Activated CD8-positive, alpha-beta T cell treated with anti-CD3 and anti-CD28 coated beads for 36 hours (primary cell): ENCODE results near the gene GOLGA8G. TPM values are rescaled to one million over a fixed set of nuclear protein-coding genes. Genes with fewer than 3 reads are reported as not detected.
"Not testable (repeated sequence)": the region's sequence is repeated elsewhere in the genome, so short reads cannot be mapped to it uniquely, and the experiment has no call there.

ENCODE experiments used
- ATAC-seq: fragments of 200-7000 bp; cut with Tn5 transposase; one replicate; pipeline ENCODE4 v1.10.0; 2021; ENCODE audit warnings: mild to moderate bottlenecking, moderate library complexity
- CTCF ChIA-PET: fragments of 350-600 bp; sonication (Branson Sonifier 250); formaldehyde crosslinking; loops from one replicate; lab custom pipeline; 2021; ENCODE audit warnings: antibody characterized with exemption; lab: Charles Lee
- POLR2A ChIA-PET: fragments of 350-600 bp; sonication (Branson Sonifier 250); formaldehyde crosslinking; loops from one replicate; lab custom pipeline; 2021; ENCODE audit warnings: antibody characterized with exemption; lab: Charles Lee
- DNase-seq: peaks from one replicate; pipeline ENCODE4 v3.0.0-alpha.2; 2020
- H3K27ac Mint-ChIP-seq: one replicate; pipeline ENCODE4 v1.8.0; 2021; ENCODE audit warnings: mild to moderate bottlenecking, mixed read lengths
- H3K27me3 Mint-ChIP-seq: one replicate; pipeline ENCODE4 v1.8.0; 2021; ENCODE audit warnings: mixed read lengths
- H3K36me3 Mint-ChIP-seq: one replicate; pipeline ENCODE4 v1.8.0; 2021; ENCODE audit warnings: low read depth, mixed read lengths
- H3K4me1 Mint-ChIP-seq: one replicate; pipeline ENCODE4 v1.8.0; 2021; ENCODE audit warnings: low read depth, mixed read lengths
- H3K4me3 Mint-ChIP-seq: one replicate; pipeline ENCODE4 v1.8.0; 2021; ENCODE audit warnings: mild to moderate bottlenecking, moderate library complexity, mixed read lengths
- H3K9me3 Mint-ChIP-seq: one replicate; pipeline ENCODE4 v1.8.0; 2021; ENCODE audit warnings: mixed read lengths
- intact Hi-C: fragments of 100-400 bp; cut with micrococcal nuclease; formaldehyde crosslinking; loops from one replicate; pipeline ENCODE4 v1.10.0; 2022
- microRNA-seq: library from miRNA; unstranded; fragments of <30 nt; microRNA quantifications from one replicate; pipeline ENCODE4 v1.2.0, GENCODE V29; 2022; ENCODE audit warnings: borderline microRNAs expressed, borderline replicate concordance
- total RNA-seq, 2 experiments: library from RNA; stranded (reverse); gene quantifications; one replicate each; pipeline ENCODE4 v1.2.3, GENCODE V29; 2021

GOLGA8G gene
- not detected for total RNA-seq

GRCh38 chr15:28532954-28533353, at the start of gene GOLGA8G:
GOLGA8G (minus strand) TSS chr15:28532971; CDS start chr15:28532909, 62 bp downstream.
- intact Hi-C loops, ATAC-seq, H3K4me3 Mint-ChIP-seq, H3K36me3 Mint-ChIP-seq, H3K4me1 Mint-ChIP-seq, DNase-seq, CTCF ChIA-PET, H3K9me3 Mint-ChIP-seq, H3K27me3 Mint-ChIP-seq, POLR2A ChIA-PET, H3K27ac Mint-ChIP-seq: not testable (repeated sequence)

GRCh38 chr15:28573351-28573750, 40.6 kb upstream of the GOLGA8G start:
- intact Hi-C loops, ATAC-seq, POLR2A ChIA-PET, H3K27me3 Mint-ChIP-seq, CTCF ChIA-PET, H3K4me1 Mint-ChIP-seq, H3K36me3 Mint-ChIP-seq, DNase-seq, H3K4me3 Mint-ChIP-seq, H3K27ac Mint-ChIP-seq, H3K9me3 Mint-ChIP-seq: not testable (repeated sequence)

GRCh38 chr15:28553268-28553667, 20.5 kb upstream of the GOLGA8G start, which contains the start of gene GOLGA6L25:
GOLGA6L25 (plus strand) TSS chr15:28553568; CDS start chr15:28553629, 61 bp downstream.
- ATAC-seq, H3K27ac Mint-ChIP-seq, H3K36me3 Mint-ChIP-seq, H3K9me3 Mint-ChIP-seq, intact Hi-C loops, CTCF ChIA-PET, H3K4me1 Mint-ChIP-seq, H3K4me3 Mint-ChIP-seq, POLR2A ChIA-PET, DNase-seq, H3K27me3 Mint-ChIP-seq: not testable (repeated sequence)

GRCh38 chr15:28515208-28515607, 17.6 kb downstream of the GOLGA8G start:
- POLR2A ChIA-PET, H3K27ac Mint-ChIP-seq, CTCF ChIA-PET, intact Hi-C loops, DNase-seq, ATAC-seq, H3K4me1 Mint-ChIP-seq, H3K36me3 Mint-ChIP-seq, H3K27me3 Mint-ChIP-seq, H3K4me3 Mint-ChIP-seq, H3K9me3 Mint-ChIP-seq: not testable (repeated sequence)

GRCh38 chr15:28514128-28514527, 18.6 kb downstream of the GOLGA8G start:
- ATAC-seq, H3K36me3 Mint-ChIP-seq, intact Hi-C loops, H3K4me1 Mint-ChIP-seq, H3K4me3 Mint-ChIP-seq, DNase-seq, CTCF ChIA-PET, H3K27me3 Mint-ChIP-seq, POLR2A ChIA-PET, H3K27ac Mint-ChIP-seq, H3K9me3 Mint-ChIP-seq: not testable (repeated sequence)

- H3K4me3 Mint-ChIP-seq, CTCF ChIA-PET, H3K36me3 Mint-ChIP-seq, POLR2A ChIA-PET, H3K4me1 Mint-ChIP-seq, ATAC-seq, H3K27me3 Mint-ChIP-seq, H3K9me3 Mint-ChIP-seq, H3K27ac Mint-ChIP-seq, intact Hi-C loops, DNase-seq: not testable (repeated sequence)
Measured at GRCh38 chr15:28508217-28508889, 24.4 kb downstream of the GOLGA8G start.

- H3K4me1 Mint-ChIP-seq, ATAC-seq, CTCF ChIA-PET, H3K9me3 Mint-ChIP-seq, H3K27me3 Mint-ChIP-seq, DNase-seq, H3K4me3 Mint-ChIP-seq, POLR2A ChIA-PET, intact Hi-C loops, H3K27ac Mint-ChIP-seq, H3K36me3 Mint-ChIP-seq: not testable (repeated sequence)
Measured at GRCh38 chr15:28481340-28481739, 51.4 kb downstream of the GOLGA8G start.

Small RNA genes within 50 kb of the gene (microRNA-seq; reads per million reads assigned to microRNA genes)
- gene MIR4509-3, result not detected

Other genes with a start within 250 kb of the GOLGA8G start
- gene HERC2, start 210.8 kb downstream of the GOLGA8G start, total RNA-seq, result 10 to 100 TPM; 29.5 to 32.3 TPM
- gene GOLGA6L24, start 174.9 kb downstream of the GOLGA8G start, total RNA-seq, result not detected
- gene GOLGA8F, start 154.3 kb downstream of the GOLGA8G start, total RNA-seq, result not detected
- not detected for gene GOLGA6L25, start 20.6 kb upstream of the GOLGA8G start, total RNA-seq
- 1 to 10 TPM in 1 of 2 experiments, under 1 TPM in 1; 0.99 to 1.0 TPM for gene GOLGA8M, start 179.4 kb upstream of the GOLGA8G start, total RNA-seq